BLaER1 (cell line): ENCODE measurements around the gene NUP85.
"Not testable (repeated sequence)": the region's sequence is repeated elsewhere in the genome, so short reads cannot be mapped to it uniquely, and the experiment has no call there.

Experiments used
- H3K27ac ChIP-seq: shearing (Covaris generic); formaldehyde crosslinking; 2 replicates; pipeline ENCODE4 v1.8.1; 2022
- H3K27me3 ChIP-seq: shearing (Covaris generic); formaldehyde crosslinking; 2 replicates; pipeline ENCODE4 v1.8.1; 2022
- H3K36me3 ChIP-seq: shearing (Covaris generic); formaldehyde crosslinking; 2 replicates; pipeline ENCODE4 v1.8.1; 2022
- H3K4me1 ChIP-seq: shearing (Covaris generic); formaldehyde crosslinking; 2 replicates; pipeline ENCODE4 v1.8.1; 2022
- H3K4me2 ChIP-seq: shearing (Covaris generic); formaldehyde crosslinking; 2 replicates; pipeline ENCODE4 v1.8.1; 2022
- H3K4me3 ChIP-seq: shearing (Covaris generic); formaldehyde crosslinking; 2 replicates; pipeline ENCODE4 v1.8.1; 2022
- H3K9ac ChIP-seq: shearing (Covaris generic); formaldehyde crosslinking; 2 replicates; pipeline ENCODE4 v1.8.1; 2022
- H3K9me3 ChIP-seq: shearing (Covaris generic); formaldehyde crosslinking; 2 replicates; pipeline ENCODE4 v1.8.1; 2022
- H4K20me1 ChIP-seq: shearing (Covaris generic); formaldehyde crosslinking; 2 replicates; pipeline ENCODE4 v1.8.1; 2022
- Cebpa-rat ChIP-seq: shearing (Covaris generic); IDR thresholded peaks from 2 replicates; pipeline ENCODE4 v1.8.1; 2022

NUP85 gene

GRCh38 chr17:75199886-75200618, 5.4 kb upstream of the NUP85 start:
- Histone ChIP-seq H3K9ac (no peak overlapping the region), H3K36me3 (no peaks in the 10 kb centered on the region), H3K4me3 (no peak overlapping the region), H3K4me1 (peaks cover 15% of the 10 kb centered on the region), H3K9me3 (no peaks in the 10 kb centered on the region), H3K27me3 (no peaks in the 10 kb centered on the region), H4K20me1 (no peaks in the 10 kb centered on the region), H3K27ac (no peak overlapping the region), H3K4me2 (no peak overlapping the region)
- no peak for TF ChIP-seq Cebpa-rat

GRCh38 chr17:75205793-75206163, 299 bp downstream of the NUP85 start:
- peak overlapping the region; percentile 85 for H3K4me3 ChIP-seq
- peaks cover 30% of the 10 kb centered on the region for H3K36me3 ChIP-seq
- H3K27ac ChIP-seq: peak overlapping the region; percentile 99
- H3K4me1 ChIP-seq: peaks cover 30% of the 10 kb centered on the region
- peak overlapping the region; percentile 98 for H3K9ac ChIP-seq
- 0 out of 2 replicates have a peak, but pooled peaks cover 19% of the 10 kb centered on the region for H4K20me1 ChIP-seq
- H3K4me2 ChIP-seq: peak overlapping the region; percentile 97
- H3K27me3 ChIP-seq: no peaks in the 10 kb centered on the region
- H3K9me3 ChIP-seq: no peaks in the 10 kb centered on the region
- no peak for TF ChIP-seq Cebpa-rat

- H3K4me2 ChIP-seq: peak overlapping the region; percentile 97
- H3K27me3 ChIP-seq, H3K27ac ChIP-seq, H3K9me3 ChIP-seq: not testable (repeated sequence)
- peak overlapping the region; percentile 98; the same call in 1 of the 2 replicates for H3K9ac ChIP-seq
- 0 out of 2 replicates have a peak, but pooled peaks cover 19% of the 10 kb centered on the region for H4K20me1 ChIP-seq
- peak overlapping the region; percentile 85 for H3K4me3 ChIP-seq
- H3K4me1 ChIP-seq: peaks cover 30% of the 10 kb centered on the region
- H3K36me3 ChIP-seq: peaks cover 43% of the 10 kb centered on the region
Measured at GRCh38 chr17:75207050-75207407, 1.6 kb downstream of the NUP85 start.

GRCh38 chr17:75207760-75208159, 2.3 kb downstream of the NUP85 start:
- H3K4me3 ChIP-seq: no peak overlapping the region
- H3K4me1 ChIP-seq: peaks cover 30% of the 10 kb centered on the region
- no peaks in the 10 kb centered on the region for H3K9me3 ChIP-seq
- H3K27me3 ChIP-seq: no peaks in the 10 kb centered on the region
- 0 out of 2 replicates have a peak, but pooled peaks cover 19% of the 10 kb centered on the region for H4K20me1 ChIP-seq
- H3K9ac ChIP-seq: peak overlapping the region; percentile 98; the same call in 1 of the 2 replicates
- H3K36me3 ChIP-seq: peaks cover 50% of the 10 kb centered on the region
- no peak overlapping the region for H3K27ac ChIP-seq
- H3K4me2 ChIP-seq: 0 out of 2 replicates have a peak overlapping the region, but pooled peaks have one; percentile 97
- peak; percentile 46; the same call in 1 of the 2 replicates for TF ChIP-seq Cebpa-rat

- H3K9ac ChIP-seq: peak overlapping the region; percentile 98; the same call in 1 of the 2 replicates
- no peak overlapping the region for H3K4me3 ChIP-seq
- H3K4me1 ChIP-seq: peaks cover 30% of the 10 kb centered on the region
- peaks cover 54% of the 10 kb centered on the region for H3K36me3 ChIP-seq
- no peaks in the 10 kb centered on the region for H3K9me3 ChIP-seq
- no peak for TF ChIP-seq Cebpa-rat
- H3K27ac ChIP-seq: no peak overlapping the region
- H4K20me1 ChIP-seq: 0 out of 2 replicates have a peak, but pooled peaks cover 19% of the 10 kb centered on the region
- H3K4me2 ChIP-seq: no peak overlapping the region
- H3K27me3 ChIP-seq: no peaks in the 10 kb centered on the region
Measured at GRCh38 chr17:75208161-75208560, 2.7 kb downstream of the NUP85 start.

GRCh38 chr17:75209061-75209460, 3.6 kb downstream of the NUP85 start:
- no peak for TF ChIP-seq Cebpa-rat
- Histone ChIP-seq H3K4me1 (peaks cover 25% of the 10 kb centered on the region), H3K27ac (no peak overlapping the region), H3K4me2 (no peak overlapping the region), H4K20me1 (0 out of 2 replicates have a peak, but pooled peaks cover 19% of the 10 kb centered on the region), H3K27me3 (no peaks in the 10 kb centered on the region), H3K9ac (no peak overlapping the region), H3K9me3 (no peaks in the 10 kb centered on the region), H3K36me3 (peaks cover 63% of the 10 kb centered on the region), H3K4me3 (no peak overlapping the region)

- no peak for TF ChIP-seq Cebpa-rat
- Histone ChIP-seq H3K9me3 (no peaks in the 10 kb centered on the region), H4K20me1 (no peaks in the 10 kb centered on the region), H3K4me3 (no peak overlapping the region), H3K36me3 (peaks cover 98% of the 10 kb centered on the region), H3K27me3 (no peaks in the 10 kb centered on the region), H3K9ac (no peak overlapping the region), H3K4me2 (no peak overlapping the region), H3K4me1 (no peaks in the 10 kb centered on the region), H3K27ac (no peak overlapping the region)
Measured at GRCh38 chr17:75218131-75218530, 12.7 kb downstream of the NUP85 start.

- Histone ChIP-seq H3K4me1 (no peaks in the 10 kb centered on the region), H3K9ac (no peak overlapping the region), H4K20me1 (no peaks in the 10 kb centered on the region), H3K27ac (no peak overlapping the region), H3K4me3 (no peak overlapping the region), H3K36me3 (peaks cover 98% of the 10 kb centered on the region), H3K27me3 (no peaks in the 10 kb centered on the region), H3K4me2 (no peak overlapping the region), H3K9me3 (no peaks in the 10 kb centered on the region)
- no peak for TF ChIP-seq Cebpa-rat
Measured at GRCh38 chr17:75219815-75220214, 14.3 kb downstream of the NUP85 start.

GRCh38 chr17:75225016-75225415, 19.5 kb downstream of the NUP85 start:
- H4K20me1 ChIP-seq: peaks cover 27% of the 10 kb centered on the region
- TF ChIP-seq Cebpa-rat: no peak
- H3K27ac ChIP-seq: no peak overlapping the region
- no peak overlapping the region for H3K4me3 ChIP-seq
- no peaks in the 10 kb centered on the region for H3K27me3 ChIP-seq
- H3K9ac ChIP-seq: no peak overlapping the region
- no peaks in the 10 kb centered on the region for H3K9me3 ChIP-seq
- H3K4me2 ChIP-seq: no peak overlapping the region
- peaks cover 97% of the 10 kb centered on the region for H3K36me3 ChIP-seq
- peaks cover 24% of the 10 kb centered on the region for H3K4me1 ChIP-seq

- Histone ChIP-seq H3K4me3 (no peak overlapping the region), H4K20me1 (peaks cover 27% of the 10 kb centered on the region), H3K9me3 (no peaks in the 10 kb centered on the region), H3K9ac (peak overlapping the region; percentile 50; the same call in 1 of the 2 replicates), H3K4me2 (peak overlapping the region; percentile 72), H3K27ac (no peak overlapping the region), H3K4me1 (peaks cover 24% of the 10 kb centered on the region), H3K36me3 (peaks cover 98% of the 10 kb centered on the region), H3K27me3 (no peaks in the 10 kb centered on the region)
- TF ChIP-seq Cebpa-rat: no peak
Measured at GRCh38 chr17:75227729-75228128, 22.2 kb downstream of the NUP85 start.
